AG09319 (cell line): ENCODE measurements around the gene PTGFRN.

ENCODE experiments used
- DNase-seq: peaks from one replicate; pipeline ENCODE4 v3.0.0-alpha.2; 2010; ENCODE audit warnings: low read depth; ENCODE audit errors: extremely low read depth
- TF ChIP-seq, protein P1 (sequence below): IDR thresholded peaks from 2 replicates; pipeline ENCODE4 v1.5.1; 2011; ENCODE audit warnings: low read depth, mild to moderate bottlenecking, inconsistent platforms, low read length, moderate library complexity

PTGFRN gene

DNA sequence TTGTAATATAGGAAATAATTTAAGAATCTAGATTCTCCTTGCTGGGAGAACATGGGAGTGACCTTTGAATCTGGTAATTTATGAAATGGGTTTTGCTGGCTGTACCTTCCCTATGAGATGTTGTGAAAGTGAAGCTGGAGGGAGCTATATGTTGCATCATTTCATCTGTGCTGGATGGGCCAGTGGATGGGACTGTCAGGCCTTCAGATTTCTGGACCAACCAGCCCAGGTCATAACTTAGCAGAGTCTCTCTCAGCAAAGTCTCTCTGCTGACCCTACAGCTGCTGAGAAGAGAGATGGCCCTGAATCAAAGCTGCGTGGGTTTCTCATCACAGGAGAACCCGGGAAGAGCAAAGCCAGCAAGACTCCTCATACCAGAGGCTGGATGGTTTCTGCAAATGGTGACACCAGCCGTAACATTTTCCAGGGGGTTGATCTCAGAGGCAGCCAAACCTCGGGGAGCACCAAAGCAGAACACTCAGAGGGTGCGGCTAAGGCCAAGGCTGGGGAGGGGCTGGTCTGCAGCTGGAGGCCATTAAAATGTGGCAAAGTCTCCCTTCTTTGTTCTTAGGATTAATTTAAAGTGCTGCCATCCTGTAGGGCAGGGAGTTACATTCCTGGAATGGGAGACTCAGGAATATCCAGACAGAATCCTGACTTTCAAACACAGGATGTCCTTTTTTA lies 18.2 kb upstream of the PTGFRN start:
- DNase-seq = no peak
- TF ChIP-seq, protein P1, sequence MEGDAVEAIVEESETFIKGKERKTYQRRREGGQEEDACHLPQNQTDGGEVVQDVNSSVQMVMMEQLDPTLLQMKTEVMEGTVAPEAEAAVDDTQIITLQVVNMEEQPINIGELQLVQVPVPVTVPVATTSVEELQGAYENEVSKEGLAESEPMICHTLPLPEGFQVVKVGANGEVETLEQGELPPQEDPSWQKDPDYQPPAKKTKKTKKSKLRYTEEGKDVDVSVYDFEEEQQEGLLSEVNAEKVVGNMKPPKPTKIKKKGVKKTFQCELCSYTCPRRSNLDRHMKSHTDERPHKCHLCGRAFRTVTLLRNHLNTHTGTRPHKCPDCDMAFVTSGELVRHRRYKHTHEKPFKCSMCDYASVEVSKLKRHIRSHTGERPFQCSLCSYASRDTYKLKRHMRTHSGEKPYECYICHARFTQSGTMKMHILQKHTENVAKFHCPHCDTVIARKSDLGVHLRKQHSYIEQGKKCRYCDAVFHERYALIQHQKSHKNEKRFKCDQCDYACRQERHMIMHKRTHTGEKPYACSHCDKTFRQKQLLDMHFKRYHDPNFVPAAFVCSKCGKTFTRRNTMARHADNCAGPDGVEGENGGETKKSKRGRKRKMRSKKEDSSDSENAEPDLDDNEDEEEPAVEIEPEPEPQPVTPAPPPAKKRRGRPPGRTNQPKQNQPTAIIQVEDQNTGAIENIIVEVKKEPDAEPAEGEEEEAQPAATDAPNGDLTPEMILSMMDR = no peak

DNA sequence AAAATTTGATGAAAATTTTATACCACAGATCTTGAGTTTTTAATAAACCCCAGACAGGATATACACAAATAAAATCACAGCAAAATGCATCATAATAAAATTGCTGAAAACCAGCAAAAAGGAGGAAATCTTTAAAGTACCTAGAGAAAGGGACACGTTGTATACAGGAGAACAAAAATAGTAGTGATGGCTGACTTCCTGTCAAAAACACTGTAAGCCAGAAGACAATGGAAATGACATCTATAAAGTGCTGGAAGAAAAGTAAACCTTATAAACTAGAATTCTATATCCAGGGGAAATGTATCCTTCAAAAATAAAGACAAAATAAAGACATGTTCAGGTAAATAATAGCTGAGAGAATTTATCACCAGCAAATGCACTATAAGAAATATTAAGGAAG lies 14.6 kb upstream of the PTGFRN start:
- TF ChIP-seq, protein P1 = no peak
- no peak for DNase-seq

DNA sequence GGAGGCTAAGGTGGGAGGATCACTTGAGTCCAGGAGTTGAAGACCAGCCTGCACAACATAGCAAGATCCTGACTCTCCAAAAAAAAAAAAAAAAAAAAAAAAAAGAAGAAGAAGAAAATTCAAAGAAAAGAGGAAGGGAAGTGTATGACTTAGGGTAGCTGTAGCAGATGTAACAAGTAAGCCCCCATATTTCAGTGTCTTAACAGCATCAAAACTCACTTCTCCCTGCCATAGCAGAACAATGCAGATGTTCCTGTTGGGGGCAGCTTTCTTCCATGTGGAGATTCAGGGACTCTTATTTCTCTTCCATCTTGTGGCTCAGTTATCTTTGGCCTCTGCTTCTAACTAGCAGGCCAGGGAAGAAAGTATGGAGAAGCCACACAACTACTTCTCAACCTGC lies 10.2 kb upstream of the PTGFRN start:
- TF ChIP-seq, protein P1 = no peak
- no peak for DNase-seq

DNA sequence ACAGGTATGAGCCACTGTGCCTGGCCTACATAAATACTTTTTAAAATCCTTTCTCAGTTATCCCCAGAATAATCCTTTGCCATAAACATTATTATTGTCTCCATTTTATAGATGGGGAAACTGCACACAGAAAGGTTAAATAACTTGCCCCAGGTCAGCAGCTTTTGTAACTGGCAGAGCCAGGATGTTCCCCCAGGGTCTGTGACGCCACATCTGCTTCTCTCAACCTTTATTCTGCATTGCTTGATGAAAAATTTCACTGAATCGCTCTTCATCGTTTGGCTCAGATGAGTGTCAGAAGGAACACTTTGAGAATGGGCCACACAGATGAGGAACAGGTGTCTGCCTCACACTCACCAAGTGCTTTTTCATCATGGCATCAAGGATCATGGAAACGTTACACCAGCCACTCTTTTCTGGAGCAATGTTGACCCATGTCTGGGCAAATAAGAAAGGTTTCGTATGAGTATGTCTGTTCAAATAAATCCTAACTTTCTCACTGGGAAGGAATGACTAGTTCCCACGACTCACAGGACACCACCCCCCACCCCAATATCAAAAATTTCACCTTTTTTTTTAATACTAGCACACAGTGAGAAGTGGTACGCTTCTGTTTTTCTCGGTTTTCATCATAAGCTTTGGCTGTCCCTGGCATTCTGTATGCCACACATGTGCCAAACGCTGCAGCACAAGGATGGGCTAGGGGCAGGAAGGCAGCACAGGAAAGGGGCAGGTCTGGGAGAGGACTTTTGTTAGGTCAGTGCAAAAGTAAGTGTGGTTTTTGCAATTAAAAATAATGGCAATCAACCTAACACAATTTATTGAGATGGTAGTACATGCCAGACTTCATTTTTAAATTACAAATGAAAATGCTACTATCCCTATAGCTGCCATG lies 9.0 kb upstream of the PTGFRN start:
- DNase-seq = no peak
- TF ChIP-seq, protein P1 = no peak

DNA sequence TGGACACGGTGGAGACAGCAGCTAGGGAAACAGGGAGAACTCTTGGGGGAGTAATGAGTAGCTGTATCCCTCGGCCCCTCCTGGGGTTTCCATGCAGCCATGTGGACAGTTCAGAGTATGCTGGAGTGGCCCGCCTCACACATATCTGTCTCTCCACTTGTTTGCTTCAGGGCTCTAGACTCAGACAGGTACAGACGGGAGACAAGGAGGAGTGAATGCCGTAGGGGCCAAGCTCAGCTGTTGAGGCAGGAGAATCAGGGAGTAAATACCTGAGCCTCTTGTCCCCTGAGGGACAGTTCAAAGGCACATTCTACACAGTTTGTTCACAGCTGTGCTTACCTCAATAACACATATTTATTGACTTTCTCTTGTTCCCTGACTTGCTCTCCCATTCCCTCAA lies 7.7 kb upstream of the PTGFRN start:
- TF ChIP-seq, protein P1 = no peak
- DNase-seq = no peak

DNA sequence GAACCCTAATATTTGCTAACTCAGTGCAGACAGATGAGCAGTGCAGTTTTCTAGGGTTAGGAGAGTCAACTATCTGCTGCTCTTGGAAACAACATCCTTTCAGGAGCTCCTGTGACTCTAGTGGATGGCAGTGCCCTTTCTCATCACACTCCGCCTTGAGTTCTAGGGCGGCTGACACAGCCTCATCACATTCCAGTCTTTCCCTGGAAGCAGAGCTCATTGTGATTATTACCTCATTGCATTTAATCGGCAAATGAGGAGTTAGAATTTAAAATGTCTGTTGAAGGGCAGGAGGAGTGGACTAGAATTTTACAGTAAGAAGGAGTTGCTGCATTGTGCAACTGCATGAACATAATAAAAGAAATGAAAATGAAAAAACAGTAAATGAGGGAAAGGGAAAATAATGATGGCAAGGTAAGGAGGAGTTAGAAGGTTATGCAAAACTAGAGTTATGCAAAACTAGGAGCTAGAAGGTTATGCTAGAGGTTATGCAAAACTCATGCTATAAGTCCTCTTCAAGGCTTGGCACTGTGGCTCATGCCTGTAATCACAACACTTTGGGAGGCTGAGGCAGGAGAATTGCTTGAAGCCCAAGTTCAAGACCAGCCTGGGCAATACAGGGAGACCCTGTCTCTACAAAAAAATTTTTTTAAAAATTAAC lies 6.9 kb upstream of the PTGFRN start:
- TF ChIP-seq, protein P1 = no peak

More for the DNA sequence above, 6.9 kb upstream of the PTGFRN start:
- no peak for DNase-seq
